Measurements from ENCODE around the gene LRMDA.
"Not testable (repeated sequence)": the region's sequence is repeated elsewhere in the genome, so short reads cannot be mapped to it uniquely, and the experiment has no call there.

The LRMDA gene

DNA sequence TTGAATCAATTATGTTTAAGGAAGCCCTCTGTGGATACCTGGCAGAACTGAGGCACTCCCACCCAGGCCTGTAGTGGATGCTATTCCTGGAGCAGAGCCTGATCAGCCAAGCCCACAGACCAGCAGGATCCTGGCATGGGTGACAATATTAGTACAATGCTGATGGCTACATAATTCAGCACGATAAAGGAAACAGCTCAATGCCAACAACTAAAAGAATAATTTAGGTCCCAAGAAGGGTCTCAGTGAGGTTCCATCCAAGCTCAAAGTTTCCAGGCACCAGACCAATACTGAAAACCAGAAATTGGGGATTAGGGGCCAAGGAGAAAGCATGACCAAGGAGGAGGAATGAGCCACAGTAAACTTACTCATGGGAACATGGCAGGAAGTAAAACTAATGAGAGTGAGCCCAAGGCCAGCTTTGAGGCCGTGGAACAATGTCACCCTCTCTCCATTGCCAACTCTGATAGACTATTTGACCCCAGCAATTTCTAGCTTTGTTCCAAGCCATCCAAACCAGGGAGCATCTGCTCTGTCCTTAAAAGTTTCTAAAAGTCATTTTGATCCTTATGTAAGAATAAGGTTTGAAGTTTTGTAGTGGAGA lies 1123.7 kb downstream of the LRMDA start:
- DNase-seq (ENCODE audit: low read depth) = no peak

DNA sequence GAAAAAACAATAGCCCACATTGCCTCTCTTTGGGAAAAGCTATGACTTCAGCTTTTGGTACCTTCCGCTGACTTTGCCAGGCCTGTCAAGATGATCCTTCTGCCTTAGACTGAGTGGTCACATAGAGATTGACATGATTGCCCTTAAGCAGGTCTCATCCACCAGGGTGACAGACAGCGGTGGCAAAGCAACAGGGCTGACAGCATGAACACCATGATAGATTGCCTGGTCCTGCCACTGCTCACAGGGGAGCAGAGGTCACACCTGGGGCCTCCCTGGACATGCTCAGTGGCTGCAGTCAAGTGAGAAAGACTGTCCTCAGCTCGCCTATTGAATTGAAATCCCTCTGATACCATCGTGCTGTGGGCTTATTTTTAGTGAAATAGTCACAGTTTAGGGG lies 1125.9 kb downstream of the LRMDA start:
- DNase-seq (ENCODE audit: low read depth) = no peak

DNA sequence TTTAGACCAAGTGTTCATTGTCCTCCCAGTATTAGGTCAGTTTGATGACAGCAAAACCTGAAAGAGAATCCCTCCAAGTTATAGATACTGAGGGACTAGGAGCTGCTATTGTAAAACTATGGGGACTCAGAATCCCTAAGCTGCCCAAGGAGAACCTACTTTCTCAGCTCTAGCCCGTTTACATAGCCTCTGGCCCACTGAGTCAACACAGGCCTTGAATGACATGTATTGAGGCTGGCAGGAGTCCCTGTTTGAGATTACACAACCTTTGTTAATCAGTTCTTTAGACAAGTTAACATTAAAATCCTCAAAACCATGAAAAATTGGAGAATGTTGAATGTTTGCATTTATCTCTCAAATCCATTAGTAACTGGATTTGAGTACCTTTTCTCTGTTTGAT lies 1127.2 kb downstream of the LRMDA start:
- DNase-seq (ENCODE audit: low read depth) = peak; percentile 71

DNA sequence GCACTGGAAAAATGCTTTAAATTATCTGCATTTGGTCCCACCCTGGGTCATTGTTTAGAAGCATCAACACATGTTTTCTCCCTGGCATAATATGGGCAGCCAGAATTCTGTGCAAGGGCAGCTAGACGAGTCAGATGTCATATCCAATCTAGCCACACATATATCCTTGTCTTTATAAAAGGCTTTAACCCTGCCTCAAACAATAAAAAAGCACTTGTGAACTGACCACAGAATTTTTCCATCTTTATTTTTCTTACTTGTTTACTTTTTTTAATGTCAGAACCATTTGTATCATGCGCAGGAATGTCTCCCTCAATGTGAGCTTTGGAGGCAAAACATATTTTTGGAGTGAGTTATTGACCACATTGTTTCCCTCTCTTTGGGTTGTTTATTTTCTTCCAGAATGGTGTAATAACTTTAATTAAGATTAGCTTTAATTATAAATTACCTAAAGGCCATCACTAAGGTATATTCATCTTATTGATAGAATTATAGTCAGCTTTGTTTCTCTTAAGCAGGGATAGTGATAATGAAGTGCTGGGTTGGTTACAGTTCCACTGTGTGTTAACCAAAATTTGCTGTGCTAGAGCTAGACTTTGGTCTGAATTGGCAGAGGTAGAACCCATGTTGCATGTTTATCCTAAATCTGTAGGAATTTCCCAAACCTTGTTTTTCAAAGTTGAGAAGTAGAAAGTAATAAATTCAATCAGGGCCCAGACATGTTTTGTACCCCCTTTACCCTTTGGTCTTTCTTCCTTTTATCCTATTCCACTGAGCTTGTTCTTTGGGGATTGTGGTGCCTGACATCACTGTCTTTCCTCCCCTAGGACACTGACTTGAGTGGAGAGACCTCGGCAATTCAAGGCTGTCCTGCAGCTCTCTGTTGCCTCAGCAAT lies 1127.8 kb downstream of the LRMDA start:
- DNase-seq (ENCODE audit: low read depth) = peak; percentile 80

DNA sequence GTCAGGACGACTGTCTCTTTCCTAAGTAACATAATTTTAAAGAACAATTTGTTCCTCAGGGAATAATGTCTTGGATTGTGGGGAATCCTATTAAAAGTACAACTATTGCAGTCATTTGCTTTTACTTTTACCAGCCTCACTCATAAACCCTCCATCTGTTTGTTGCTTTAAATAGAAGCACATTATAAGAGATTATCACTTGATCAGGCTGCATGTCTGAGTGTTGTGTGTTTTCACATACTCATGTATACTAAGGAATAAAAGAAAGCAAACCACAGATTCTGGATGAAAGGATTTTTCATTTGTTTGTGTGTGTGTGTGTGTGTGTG lies 1128.4 kb downstream of the LRMDA start:
- no peak for DNase-seq (ENCODE audit: low read depth)

DNA sequence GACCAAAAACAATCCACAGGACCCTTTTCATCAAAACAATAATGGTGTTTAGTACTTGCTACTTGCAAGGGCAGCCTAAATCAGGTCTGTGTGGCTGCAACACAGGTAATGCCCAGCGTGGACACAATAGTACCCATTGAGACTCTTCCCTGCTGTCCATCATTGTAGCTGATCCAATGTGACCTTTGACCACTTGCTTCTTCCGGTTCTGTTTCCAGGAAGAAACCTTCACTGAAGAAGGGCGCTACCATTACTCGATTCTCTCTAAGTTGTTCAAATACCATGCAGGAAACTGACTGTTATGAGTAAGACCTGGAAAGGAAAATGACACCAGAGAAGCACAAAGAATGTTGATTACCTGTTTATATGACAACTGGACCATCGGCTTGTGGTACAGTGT lies 1128.9 kb downstream of the LRMDA start:
- DNase-seq (ENCODE audit: low read depth) = no peak

DNA sequence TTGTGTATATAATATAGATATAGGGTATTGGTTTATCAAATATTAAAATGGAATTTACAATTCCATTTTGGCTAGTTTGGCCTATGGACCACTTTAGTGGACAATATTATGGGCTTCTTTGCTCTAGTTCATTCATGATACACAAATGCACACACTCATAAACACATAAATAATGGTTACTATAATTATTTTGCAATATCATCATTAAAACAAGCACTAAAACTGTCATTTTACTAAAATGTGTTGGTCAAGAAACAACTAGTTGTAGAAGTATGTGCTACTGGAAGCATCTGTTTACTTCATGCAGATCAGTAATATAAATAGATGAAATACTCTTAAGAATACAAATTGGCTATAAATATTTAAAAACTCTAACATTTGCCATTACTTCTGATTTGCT lies 1131.9 kb downstream of the LRMDA start:
- DNase-seq (ENCODE audit: low read depth) = no peak

DNA sequence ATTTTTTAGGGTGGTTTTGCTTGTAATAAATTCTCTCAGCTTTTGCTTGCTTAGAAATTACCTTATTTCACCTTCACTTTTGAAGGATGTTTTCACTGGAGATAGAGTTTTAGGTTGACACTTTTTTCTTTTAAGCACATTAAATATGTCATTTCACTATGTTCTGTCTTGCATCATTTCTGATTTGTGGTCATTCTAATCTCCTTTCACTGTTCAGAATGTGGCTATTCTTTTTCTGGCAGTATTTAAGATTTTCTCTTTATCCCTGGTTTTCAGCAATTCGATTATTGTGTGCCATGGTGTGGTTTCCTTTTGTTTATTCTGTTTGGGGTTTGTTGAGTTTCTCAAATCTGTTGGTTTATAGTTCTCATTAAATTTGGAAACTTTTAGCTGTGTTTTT lies 1140.6 kb downstream of the LRMDA start:
- DNase-seq (ENCODE audit: low read depth) = no peak

DNA sequence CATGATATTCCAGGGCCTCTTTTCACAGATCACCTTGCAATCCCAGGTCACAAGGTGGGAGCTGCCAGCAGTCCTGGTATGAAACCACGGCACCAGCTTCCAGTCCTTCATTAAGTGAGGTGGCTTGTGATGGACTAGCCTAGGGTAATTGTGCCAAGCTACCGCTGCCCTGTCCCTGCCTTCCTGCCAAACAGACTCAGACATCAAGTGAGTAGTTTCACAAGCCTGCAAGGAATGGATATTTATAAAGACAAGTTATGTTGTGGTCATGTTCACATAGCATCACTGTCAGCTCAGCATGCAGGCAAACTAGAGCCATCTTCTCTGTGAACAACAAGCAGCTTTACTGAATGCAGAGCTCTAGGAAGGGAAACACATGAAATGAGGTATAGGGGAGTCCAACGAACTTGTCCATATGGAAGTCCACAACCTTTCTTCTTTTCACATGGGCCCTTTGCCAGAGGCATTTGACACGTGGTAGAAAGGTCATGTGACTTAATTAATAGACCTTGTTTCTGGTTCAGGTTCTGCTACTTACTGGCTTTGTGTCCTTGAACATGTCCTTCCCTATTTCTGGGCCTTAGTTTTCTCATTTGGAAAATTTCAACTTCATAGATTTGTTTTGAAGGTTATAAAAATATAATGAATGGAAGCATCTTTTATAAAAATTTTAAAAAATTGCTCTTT lies 1145.0 kb downstream of the LRMDA start:
- DNase-seq (ENCODE audit: low read depth) = peak; percentile 43

DNA sequence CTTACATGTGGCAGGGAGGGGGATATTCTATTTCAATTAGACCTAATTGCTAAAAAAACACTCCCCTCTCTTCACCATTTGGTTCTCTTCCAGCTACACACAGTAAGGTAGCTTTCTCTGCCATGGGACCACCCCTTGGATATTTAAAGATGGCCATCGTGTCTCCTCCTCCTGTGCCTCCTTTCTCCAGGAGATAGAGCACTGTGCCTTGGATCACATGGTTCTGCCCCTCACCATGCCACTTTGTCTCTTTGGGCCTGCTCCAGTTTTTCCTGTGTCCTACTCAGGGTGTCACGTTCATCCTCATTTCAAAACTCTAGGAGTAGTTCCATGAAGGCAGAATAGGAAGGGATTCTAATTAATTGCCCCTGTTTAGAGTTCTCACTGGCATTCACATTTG lies 1146.0 kb downstream of the LRMDA start:
- no peak for DNase-seq (ENCODE audit: low read depth)

DNA sequence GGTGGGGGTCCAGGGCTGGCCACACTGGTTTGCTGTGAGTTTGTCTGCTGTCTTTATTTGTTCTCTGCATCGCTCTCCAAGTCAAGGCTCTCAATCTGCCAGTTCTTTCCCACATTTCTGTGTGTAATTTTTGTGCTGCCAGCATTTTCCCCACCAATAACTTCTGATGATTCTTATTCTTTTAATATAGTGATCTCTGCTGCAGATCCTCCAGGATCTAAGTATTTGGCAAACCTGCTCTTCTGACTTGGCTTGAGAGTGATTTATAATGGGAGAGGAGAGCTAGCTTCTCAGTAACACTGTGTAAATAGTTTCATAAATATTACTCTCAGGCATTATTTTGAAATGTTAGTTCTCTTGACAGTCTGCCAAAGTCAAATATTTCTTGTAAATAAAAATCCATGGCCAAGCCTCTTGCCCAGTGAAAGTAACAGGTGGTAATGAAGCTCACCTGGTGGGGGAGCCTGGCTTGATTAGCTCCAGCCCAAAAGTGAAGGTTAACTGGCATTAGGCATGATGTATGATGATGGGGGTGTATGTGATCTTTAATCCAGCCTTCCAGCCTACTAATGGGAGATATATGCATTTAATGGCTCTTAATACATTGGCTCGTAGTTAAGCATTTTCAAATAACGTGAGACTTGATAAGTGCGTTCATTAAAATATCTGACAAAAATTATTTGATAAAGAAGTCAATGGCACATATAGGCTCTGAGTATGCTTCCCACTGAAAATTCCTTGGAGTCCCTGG lies 1150.3 kb downstream of the LRMDA start:
- no peak for DNase-seq (ENCODE audit: low read depth)

DNA sequence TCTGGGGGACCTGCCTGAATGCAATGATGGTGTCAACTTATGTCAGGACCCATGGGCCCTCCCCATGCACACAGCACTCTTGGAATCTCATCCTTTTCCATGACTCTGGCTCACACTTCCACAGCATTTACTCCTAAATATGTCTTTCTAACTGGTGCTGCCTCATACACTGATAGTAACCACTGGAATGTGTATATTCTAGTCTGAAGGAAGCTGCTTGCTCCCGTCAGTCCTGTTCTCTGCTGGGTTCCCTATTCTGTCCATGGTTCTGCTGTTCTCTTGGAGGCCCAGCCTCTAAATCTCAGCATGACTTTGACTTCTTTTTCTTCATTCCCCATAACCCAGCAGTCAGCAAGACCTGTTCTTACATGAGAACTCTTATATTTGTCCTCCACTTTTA lies 1151.1 kb downstream of the LRMDA start:
- peak; percentile 50 for DNase-seq (ENCODE audit: low read depth)

DNA sequence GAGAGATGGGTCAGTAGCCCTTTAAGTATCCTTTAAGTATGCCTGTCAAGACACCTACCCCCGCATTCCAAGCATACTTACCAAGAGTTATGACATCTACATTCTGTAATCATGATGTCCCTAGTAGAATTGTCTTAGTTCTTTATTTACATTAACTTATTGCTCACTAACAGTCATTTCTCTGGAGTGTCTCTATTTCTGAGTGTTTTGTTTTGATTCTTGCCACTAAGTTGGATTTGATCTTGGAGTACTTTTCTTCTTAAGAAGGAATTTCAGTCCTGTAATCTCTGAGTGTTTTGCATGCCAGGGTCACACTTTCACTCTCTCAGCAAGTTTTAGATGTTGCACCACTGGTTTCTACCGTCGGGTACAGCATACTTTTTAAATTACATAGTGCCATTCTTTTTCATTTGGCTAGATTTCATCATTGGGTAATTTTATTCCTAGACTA lies 1152.3 kb downstream of the LRMDA start:
- peak; percentile 94 for DNase-seq (ENCODE audit: low read depth)

DNA sequence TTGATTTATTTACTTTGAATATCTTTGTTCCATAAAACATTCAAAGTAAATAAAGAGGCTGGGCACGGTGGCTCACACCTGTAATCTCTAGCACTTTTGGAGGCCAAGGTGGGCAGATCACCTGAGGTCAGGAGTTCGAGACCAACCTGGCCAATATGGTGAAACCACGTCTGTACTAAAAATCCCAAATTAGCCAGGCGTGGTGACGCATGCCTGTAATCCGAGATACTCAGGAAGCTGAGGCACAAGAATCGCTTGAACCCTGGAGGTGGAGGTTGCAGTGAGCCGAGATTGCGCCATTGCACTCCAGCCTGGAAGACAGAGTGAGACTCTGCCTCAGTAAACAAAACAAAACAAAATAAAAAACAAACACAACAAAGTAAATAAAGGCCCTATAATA lies 1153.0 kb downstream of the LRMDA start:
- DNase-seq (ENCODE audit: low read depth) = not testable (repeated sequence)

Data from ELR (cell line).